Activated T-helper 1 cell treated with anti-CD3 and anti-CD28 coated beads, Interleukin-12 subunit alpha, Interleukin-12 subunit beta, Interleukin-2, Interleukin-4 antibody, amounts not matched to agents 30 ng/mL and 10 ng/mL and 1 ng/mL, durations not matched to agents 14 hours and 24 hours and 36 hours (primary cell): ENCODE data around the gene ANKRD11. TPM values are rescaled to one million over a fixed set of nuclear protein-coding genes. Genes with fewer than 3 reads are reported as not detected.
A peak's percentile ranks its signal among the peaks of the same experiment; 100 is the strongest.

ENCODE experiments used
- DNase-seq: peaks from one replicate; pipeline ENCODE4 v3.0.0; 2021; ENCODE audit warnings: low spot score
- H3K27ac Mint-ChIP-seq: one replicate; pipeline ENCODE4 v1.8.0; 2021; ENCODE audit warnings: mild to moderate bottlenecking, mixed read lengths
- H3K27me3 Mint-ChIP-seq: one replicate; pipeline ENCODE4 v1.8.0; 2022; ENCODE audit warnings: mild to moderate bottlenecking, moderate library complexity, mixed read lengths; ENCODE audit not compliant: insufficient read depth
- H3K36me3 Mint-ChIP-seq: one replicate; pipeline ENCODE4 v1.8.0; 2021; ENCODE audit warnings: low read depth, mixed read lengths
- H3K4me1 Mint-ChIP-seq: one replicate; pipeline ENCODE4 v1.8.0; 2021; ENCODE audit warnings: low read depth, mixed read lengths
- H3K4me3 Mint-ChIP-seq: one replicate; pipeline ENCODE4 v1.8.0; 2021; ENCODE audit warnings: mild to moderate bottlenecking, moderate library complexity, mixed read lengths
- H3K9me3 Mint-ChIP-seq: one replicate; pipeline ENCODE4 v1.8.0; 2021; ENCODE audit warnings: mixed read lengths
- intact Hi-C: fragments of 100-400 bp; cut with micrococcal nuclease; formaldehyde crosslinking; loops from one replicate; pipeline ENCODE4 v1.15.1; 2024
- total RNA-seq: library from RNA; stranded (reverse); gene quantifications from 2 replicates; pipeline ENCODE4 v1.2.3, GENCODE V29; 2022

Gene ANKRD11
- total RNA-seq, 1 donor from 2014 or later: 176 TPM

DNA sequence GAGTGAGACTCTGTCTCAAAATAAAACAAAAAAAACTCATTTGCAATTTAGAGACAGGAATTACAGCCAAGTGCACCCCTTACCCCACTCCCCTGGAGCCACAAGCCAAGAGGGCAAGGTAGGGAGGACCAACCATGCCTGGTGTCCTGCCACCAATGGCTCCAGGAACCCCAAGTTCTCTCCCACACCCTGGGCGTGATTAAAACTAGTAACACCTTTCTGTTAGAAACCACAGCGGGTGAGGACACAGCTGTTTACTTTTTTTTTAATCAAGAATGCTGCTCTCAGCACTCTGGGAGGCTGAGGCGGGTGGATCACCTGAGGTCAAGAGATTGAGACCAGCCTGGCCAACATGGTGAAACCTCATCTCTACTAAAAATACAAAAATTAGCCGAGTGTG lies 38.1 kb downstream of the ANKRD11 start:
- intact Hi-C loops: no loop called here
- no peak for DNase-seq
- H3K36me3 Mint-ChIP-seq: peaks cover 8% of the 10 kb centered on the region
- no peak overlapping the region for H3K4me3 Mint-ChIP-seq
- no peaks in the 10 kb centered on the region for H3K9me3 Mint-ChIP-seq
- no peaks in the 10 kb centered on the region for H3K27me3 Mint-ChIP-seq
- H3K4me1 Mint-ChIP-seq: peaks cover 61% of the 10 kb centered on the region
- no peak overlapping the region for H3K27ac Mint-ChIP-seq

GRCh38 chr16:89450537-89450936 lies 39.8 kb downstream of the ANKRD11 start:
- Mint-ChIP-seq H3K27ac (no peak overlapping the region), H3K4me1 (peaks cover 66% of the 10 kb centered on the region), H3K36me3 (peaks cover 1% of the 10 kb centered on the region), H3K4me3 (no peak overlapping the region), H3K27me3 (no peaks in the 10 kb centered on the region), H3K9me3 (no peaks in the 10 kb centered on the region)
- intact Hi-C loops: no loop called here
- no peak for DNase-seq

- intact Hi-C loops: no loop called here
- DNase-seq: no peak
- Mint-ChIP-seq H3K36me3 (no peaks in the 10 kb centered on the region), H3K4me1 (peaks cover 69% of the 10 kb centered on the region), H3K9me3 (no peaks in the 10 kb centered on the region), H3K27ac (peak overlapping the region; percentile 64), H3K4me3 (no peak overlapping the region), H3K27me3 (no peaks in the 10 kb centered on the region)
Observed at GRCh38 chr16:89449726-89450335, 40.5 kb downstream of the ANKRD11 start.

GRCh38 chr16:89448656-89449055 lies 41.7 kb downstream of the ANKRD11 start:
- Mint-ChIP-seq H3K4me1 (peaks cover 72% of the 10 kb centered on the region), H3K36me3 (no peaks in the 10 kb centered on the region), H3K4me3 (no peak overlapping the region), H3K27me3 (no peaks in the 10 kb centered on the region), H3K27ac (no peak overlapping the region), H3K9me3 (no peaks in the 10 kb centered on the region)
- intact Hi-C loops: no loop called here
- no peak for DNase-seq

DNA sequence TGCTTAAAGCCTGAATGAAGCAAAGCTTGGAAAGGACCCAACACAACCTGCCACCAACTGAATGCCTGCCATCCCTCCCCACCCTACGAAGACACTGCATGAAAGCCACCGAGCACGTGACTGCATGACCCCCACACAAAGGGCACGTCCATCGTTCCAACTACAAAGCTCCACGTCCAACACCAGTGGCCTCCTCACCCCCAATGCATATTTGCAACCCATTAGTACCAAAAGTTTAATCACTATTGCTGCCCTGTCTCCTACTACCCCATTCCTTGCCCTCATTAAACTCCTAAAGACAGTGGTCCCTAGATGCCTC lies 43.4 kb downstream of the ANKRD11 start:
- H3K27me3 Mint-ChIP-seq: no peaks in the 10 kb centered on the region
- intact Hi-C loops: no loop called here
- no peak for DNase-seq

GRCh38 chr16:89446136-89446974 lies 44.0 kb downstream of the ANKRD11 start:
- H3K4me3 Mint-ChIP-seq: peak overlapping the region; percentile 48
- H3K36me3 Mint-ChIP-seq: peaks cover 2% of the 10 kb centered on the region
- H3K9me3 Mint-ChIP-seq: no peaks in the 10 kb centered on the region
- intact Hi-C loops: no loop called here
- DNase-seq: no peak
- H3K27ac Mint-ChIP-seq: peak overlapping the region; percentile 70
- no peaks in the 10 kb centered on the region for H3K27me3 Mint-ChIP-seq
- peaks cover 83% of the 10 kb centered on the region for H3K4me1 Mint-ChIP-seq

More for the DNA sequence above, 43.4 kb downstream of the ANKRD11 start:
- H3K36me3 Mint-ChIP-seq: peaks cover 2% of the 10 kb centered on the region
- H3K4me1 Mint-ChIP-seq: peaks cover 80% of the 10 kb centered on the region
- H3K27ac Mint-ChIP-seq: peak overlapping the region; percentile 70
- peak overlapping the region; percentile 48 for H3K4me3 Mint-ChIP-seq
- no peaks in the 10 kb centered on the region for H3K9me3 Mint-ChIP-seq

GRCh38 chr16:89445166-89445565 lies 45.2 kb downstream of the ANKRD11 start:
- peaks cover 2% of the 10 kb centered on the region for H3K36me3 Mint-ChIP-seq
- no peaks in the 10 kb centered on the region for H3K27me3 Mint-ChIP-seq
- no peak overlapping the region for H3K4me3 Mint-ChIP-seq
- H3K4me1 Mint-ChIP-seq: peaks cover 84% of the 10 kb centered on the region
- no peaks in the 10 kb centered on the region for H3K9me3 Mint-ChIP-seq
- intact Hi-C loops: no loop called here
- H3K27ac Mint-ChIP-seq: no peak overlapping the region
- DNase-seq: no peak

GRCh38 chr16:89444728-89445127 lies 45.6 kb downstream of the ANKRD11 start:
- no peaks in the 10 kb centered on the region for H3K9me3 Mint-ChIP-seq
- intact Hi-C loops: loop anchor here (5.0 kb wide), 1 partner anchor 112 kb away; no protein-coding TSS in a partner anchor
- H3K36me3 Mint-ChIP-seq: peaks cover 2% of the 10 kb centered on the region

GRCh38 chr16:89444151-89444723 lies 46.1 kb downstream of the ANKRD11 start:
- Mint-ChIP-seq H3K4me3 (no peak overlapping the region), H3K27me3 (no peaks in the 10 kb centered on the region), H3K36me3 (peaks cover 2% of the 10 kb centered on the region), H3K27ac (peak overlapping the region; percentile 50), H3K9me3 (no peaks in the 10 kb centered on the region), H3K4me1 (peaks cover 87% of the 10 kb centered on the region)
- no peak for DNase-seq
- intact Hi-C loops: loop anchor here (5.0 kb wide), 1 partner anchor 112 kb away; no protein-coding TSS in a partner anchor

More at GRCh38 chr16:89444728-89445127, 45.6 kb downstream of the ANKRD11 start:
- no peaks in the 10 kb centered on the region for H3K27me3 Mint-ChIP-seq
- no peak for DNase-seq
- H3K4me3 Mint-ChIP-seq: no peak overlapping the region
- no peak overlapping the region for H3K27ac Mint-ChIP-seq
- H3K4me1 Mint-ChIP-seq: peaks cover 84% of the 10 kb centered on the region

DNA sequence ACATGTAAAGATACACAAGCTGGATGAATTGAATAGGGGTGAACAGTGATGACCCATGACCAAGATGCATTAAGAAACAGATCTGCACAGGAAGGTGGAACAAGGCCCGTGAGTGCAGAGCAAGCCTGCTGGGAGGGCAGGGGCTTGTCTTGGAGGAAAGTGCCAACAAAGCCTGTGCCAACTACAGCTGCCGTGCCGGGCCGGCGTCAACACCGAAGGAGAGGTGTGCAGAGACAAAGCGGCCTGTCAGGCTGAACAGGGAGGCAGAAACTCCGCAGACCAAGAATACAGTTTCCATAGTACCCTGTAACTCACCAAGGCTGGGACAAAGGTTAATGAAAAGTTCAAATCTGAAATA lies 46.7 kb downstream of the ANKRD11 start:
- no peak for DNase-seq
- H3K4me1 Mint-ChIP-seq: peaks cover 92% of the 10 kb centered on the region
- H3K9me3 Mint-ChIP-seq: no peaks in the 10 kb centered on the region
- no peaks in the 10 kb centered on the region for H3K27me3 Mint-ChIP-seq
- H3K4me3 Mint-ChIP-seq: no peak overlapping the region
- intact Hi-C loops: loop anchor here (5.0 kb wide), 1 partner anchor 111 kb away; no protein-coding TSS in a partner anchor
- peaks cover 2% of the 10 kb centered on the region for H3K36me3 Mint-ChIP-seq
- peak overlapping the region; percentile 50 for H3K27ac Mint-ChIP-seq

DNA sequence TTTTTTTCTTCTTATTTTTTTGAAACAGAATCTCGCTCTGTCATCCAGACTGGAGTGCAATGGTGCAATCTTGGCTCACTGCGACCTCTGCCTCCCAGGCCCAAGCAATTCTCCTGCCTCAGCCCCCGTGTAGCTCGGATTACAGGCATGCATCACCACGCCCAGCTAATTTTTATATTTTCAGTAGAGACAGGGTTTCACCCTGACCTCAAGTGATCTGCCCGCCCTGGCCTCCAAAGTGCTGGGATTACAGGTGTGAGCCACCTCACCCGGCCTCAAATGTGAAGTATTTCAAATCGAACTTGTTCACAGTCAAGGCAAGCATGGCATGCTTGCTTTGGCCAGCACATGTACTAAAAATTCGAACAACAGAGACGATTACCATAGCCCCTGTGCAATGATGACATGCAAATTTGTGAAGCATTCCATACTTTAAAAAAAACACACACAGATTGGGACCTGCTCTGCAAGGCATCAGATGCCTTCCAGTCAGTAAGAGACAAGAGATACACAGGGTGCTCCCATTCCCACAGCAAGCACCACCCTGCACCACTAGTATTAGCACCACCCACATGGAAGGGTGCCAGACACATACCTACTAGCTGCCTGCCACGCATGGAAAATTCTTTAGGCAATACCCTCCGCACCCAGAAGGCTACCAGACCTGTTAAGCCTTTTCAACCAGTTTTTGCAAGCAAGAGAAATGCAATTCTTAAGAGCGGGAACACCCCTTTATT lies 47.2 kb downstream of the ANKRD11 start:
- peak overlapping the region; percentile 50 for H3K27ac Mint-ChIP-seq
- H3K36me3 Mint-ChIP-seq: peaks cover 2% of the 10 kb centered on the region
- peak overlapping the region; percentile 34 for H3K4me3 Mint-ChIP-seq
- H3K27me3 Mint-ChIP-seq: no peaks in the 10 kb centered on the region
- intact Hi-C loops: loop anchor here (5.0 kb wide), 1 partner anchor 111 kb away; no protein-coding TSS in a partner anchor
- DNase-seq: no peak
- H3K4me1 Mint-ChIP-seq: peaks cover 93% of the 10 kb centered on the region
- no peaks in the 10 kb centered on the region for H3K9me3 Mint-ChIP-seq

GRCh38 chr16:89442588-89442987 lies 47.8 kb downstream of the ANKRD11 start:
- H3K4me1 Mint-ChIP-seq: peaks cover 97% of the 10 kb centered on the region
- intact Hi-C loops: loop anchor here (5.0 kb wide), 1 partner anchor 110 kb away; no protein-coding TSS in a partner anchor
- no peaks in the 10 kb centered on the region for H3K27me3 Mint-ChIP-seq
- DNase-seq: no peak
- peaks cover 4% of the 10 kb centered on the region for H3K36me3 Mint-ChIP-seq
- no peaks in the 10 kb centered on the region for H3K9me3 Mint-ChIP-seq
- peak overlapping the region; percentile 34 for H3K4me3 Mint-ChIP-seq
- H3K27ac Mint-ChIP-seq: peak overlapping the region; percentile 41
